ENCODE data around the gene FRMPD4. TPM values are rescaled to one million over a fixed set of nuclear protein-coding genes. Genes with fewer than 3 reads are reported as not detected.

The FRMPD4 gene
- total and polyA plus RNA-seq, 12 donors, result under 0.01 to 0.06 (median 0.02) TPM; not detected in 7

- H3K27me3 ChIP-seq, result peaks cover 4% of the 10 kb centered on the region
- intact Hi-C loops (cut with DNase I), result no loop called here
- no peaks in the 10 kb centered on the region for H3K9me3 ChIP-seq (replicated peaks in 1 of 3)
- H3K4me1 ChIP-seq (replicated peaks in 1 of 2), result no peaks in the 10 kb centered on the region
- WGBS, 4 donors, result 37 to 76% (median 56%) methylated on average over 2 of the region's 2 CpGs
- DNase-seq, result no peak
- no peak overlapping the region for H3K27ac ChIP-seq
- no peak overlapping the region for H3K4me3 ChIP-seq
- H3K36me3 ChIP-seq (replicated peaks in 1 of 2), result no peaks in the 10 kb centered on the region
- TF ChIP-seq POLR2A (IDR thresholded peaks at IDR 0.05) (no peak), CTCF (IDR thresholded peaks at IDR 0.05) (no peak)
Measured at GRCh38 chrX:12307961-12308360, 169.7 kb downstream of the FRMPD4 start.

- DNase-seq, result no peak
- H3K4me3 ChIP-seq, result no peak overlapping the region
- H3K36me3 ChIP-seq (replicated peaks in 1 of 2), result no peaks in the 10 kb centered on the region
- peaks cover 4% of the 10 kb centered on the region for H3K27me3 ChIP-seq
- no peaks in the 10 kb centered on the region for H3K9me3 ChIP-seq (replicated peaks in 1 of 3)
- 72 to 91% (median 85%) methylated on average over 3 to 4 of the region's 4 CpGs for WGBS, 4 donors
- H3K4me1 ChIP-seq (replicated peaks in 1 of 2), result no peaks in the 10 kb centered on the region
- intact Hi-C loops (cut with DNase I), result no loop called here
- no peak for TF ChIP-seq CTCF (IDR thresholded peaks at IDR 0.05)
- no peak for TF ChIP-seq POLR2A (IDR thresholded peaks at IDR 0.05)
- H3K27ac ChIP-seq, result no peak overlapping the region
Measured at GRCh38 chrX:12308420-12308819, 170.1 kb downstream of the FRMPD4 start.

DNA sequence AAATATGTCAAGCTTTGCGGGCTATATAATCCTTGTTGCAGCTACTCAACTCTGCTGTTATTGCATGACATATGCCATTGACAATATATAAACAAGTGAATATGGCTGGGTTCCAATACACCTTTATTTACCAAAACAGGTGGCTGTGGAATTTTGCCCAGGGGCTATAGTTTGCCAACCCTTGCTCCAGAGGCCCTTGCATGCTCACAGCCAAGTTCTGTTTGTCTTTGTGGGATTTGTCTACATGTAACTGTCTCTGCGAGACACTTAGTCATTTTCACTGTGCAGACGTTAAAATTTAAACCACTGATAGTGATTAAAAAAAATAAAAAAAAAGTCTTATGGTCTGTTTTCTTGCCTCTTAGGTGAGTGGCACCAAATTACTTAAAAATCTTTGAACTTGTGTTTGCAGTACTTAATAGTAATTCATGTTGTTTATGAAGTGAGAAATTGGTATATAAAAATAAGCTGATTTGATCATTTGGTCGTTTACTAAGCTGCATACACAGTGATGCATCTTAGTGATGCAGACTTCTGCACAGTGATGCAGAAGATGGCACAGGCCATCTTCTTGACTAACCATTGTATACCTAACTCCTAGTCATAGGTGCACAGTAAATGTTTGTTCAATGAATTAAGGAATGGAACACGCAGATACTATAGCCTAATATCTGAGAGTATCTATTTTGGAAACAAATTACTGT lies 170.9 kb downstream of the FRMPD4 start:
- no peak for DNase-seq
- no peaks in the 10 kb centered on the region for H3K4me1 ChIP-seq (replicated peaks in 1 of 2)
- H3K9me3 ChIP-seq (replicated peaks in 1 of 3), result no peaks in the 10 kb centered on the region
- peaks cover 4% of the 10 kb centered on the region for H3K27me3 ChIP-seq
- H3K4me3 ChIP-seq, result no peak overlapping the region
- WGBS, 4 donors, result 64 to 87% (median 66%) methylated on average over 5 of the region's 5 CpGs
- no peak overlapping the region for H3K27ac ChIP-seq
- H3K36me3 ChIP-seq (replicated peaks in 1 of 2), result no peaks in the 10 kb centered on the region
- TF ChIP-seq CTCF (IDR thresholded peaks at IDR 0.05), result no peak
- TF ChIP-seq POLR2A (IDR thresholded peaks at IDR 0.05), result no peak
- intact Hi-C loops (cut with DNase I), result no loop called here

- H3K4me3 ChIP-seq, result no peak overlapping the region
- WGBS, 4 donors, result 42 to 70% (median 61%) methylated on average over 5 to 6 of the region's 6 CpGs
- DNase-seq, result no peak
- no peaks in the 10 kb centered on the region for H3K4me1 ChIP-seq (replicated peaks in 1 of 2)
- no peaks in the 10 kb centered on the region for H3K9me3 ChIP-seq (replicated peaks in 1 of 3)
- no peak overlapping the region for H3K27ac ChIP-seq
- H3K36me3 ChIP-seq (replicated peaks in 1 of 2), result no peaks in the 10 kb centered on the region
- peaks cover 4% of the 10 kb centered on the region for H3K27me3 ChIP-seq
- TF ChIP-seq CTCF (IDR thresholded peaks at IDR 0.05) (no peak), POLR2A (IDR thresholded peaks at IDR 0.05) (no peak)
- intact Hi-C loops (cut with DNase I), result no loop called here
Measured at GRCh38 chrX:12309744-12310076, 171.4 kb downstream of the FRMPD4 start.

Data from adrenal gland (tissue), 12 donors.